Loucy (cell line): ENCODE measurements around the gene BSN.

Experiments
- H2AFZ ChIP-seq: fragments of 200-600 bp; sonication (generic); 2 replicates; pipeline ENCODE4 v1.6.0; 2016; ENCODE audit warnings: antibody characterized with exemption, mild to moderate bottlenecking, low read length, moderate library complexity
- H3F3A ChIP-seq: fragments of 200-600 bp; 2 replicates; pipeline ENCODE4 v1.6.0; 2016; ENCODE audit warnings: antibody characterized with exemption, low read depth, mild to moderate bottlenecking
- H3K27me3 ChIP-seq: fragments of 200-600 bp; sonication (generic); 2 replicates; pipeline ENCODE4 v1.6.1; 2014; ENCODE audit warnings: low read length, mild to moderate bottlenecking; ENCODE audit not compliant: insufficient read depth, poor library complexity, severe bottlenecking
- H3K36me3 ChIP-seq: fragments of 200-600 bp; sonication (generic); 2 replicates; pipeline ENCODE4 v1.6.1; 2016; ENCODE audit warnings: low read length; ENCODE audit not compliant: insufficient read depth
- H3K4me1 ChIP-seq: fragments of 200-600 bp; sonication (generic); 2 replicates; pipeline ENCODE4 v1.5.1; 2014; ENCODE audit warnings: low read length, mild to moderate bottlenecking; ENCODE audit not compliant: insufficient read depth, poor library complexity, severe bottlenecking
- H3K4me2 ChIP-seq: fragments of 200-600 bp; sonication (generic); 2 replicates; pipeline ENCODE4 v1.6.0; 2014; ENCODE audit warnings: antibody characterized with exemption, low read length, low read depth, mild to moderate bottlenecking; ENCODE audit not compliant: poor library complexity, severe bottlenecking
- H3K4me3 ChIP-seq: fragments of 200-600 bp; sonication (generic); 2 replicates; pipeline ENCODE4 v1.5.1; 2014; ENCODE audit warnings: low read length, mild to moderate bottlenecking, mixed read lengths; ENCODE audit not compliant: poor library complexity, severe bottlenecking
- H3K79me2 ChIP-seq: fragments of 200-600 bp; sonication (generic); 2 replicates; pipeline ENCODE4 v1.6.1; 2014; ENCODE audit warnings: low read length; ENCODE audit not compliant: insufficient read depth
- H3K9ac ChIP-seq: fragments of 200-600 bp; sonication (generic); 2 replicates; pipeline ENCODE4 v1.6.0; 2014; ENCODE audit warnings: mild to moderate bottlenecking, low read depth, low read length, moderate library complexity; ENCODE audit not compliant: poor library complexity, severe bottlenecking
- H3K9me2 ChIP-seq: fragments of 200-600 bp; sonication (generic); replicated peaks from 2 replicates; pipeline ENCODE4 v1.6.1; 2016; ENCODE audit warnings: low read depth, low read length, mixed read lengths
- H3K9me3 ChIP-seq: fragments of 200-600 bp; sonication (generic); 2 replicates; pipeline ENCODE4 v1.6.1; 2014; ENCODE audit warnings: mild to moderate bottlenecking, antibody characterized with exemption, low read length, low read depth; ENCODE audit not compliant: insufficient read depth
- H4K20me1 ChIP-seq: fragments of 200-600 bp; sonication (generic); 2 replicates; pipeline ENCODE4 v1.6.0; 2014; ENCODE audit warnings: antibody characterized with exemption, low read length, mild to moderate bottlenecking; ENCODE audit not compliant: insufficient read depth, poor library complexity, severe bottlenecking
- CTCF ChIP-seq: fragments of 200-600 bp; sonication (generic); conservative IDR thresholded peaks from 2 replicates; pipeline ENCODE4 v1.5.1; 2014; ENCODE audit warnings: mild to moderate bottlenecking, antibody characterized with exemption, low read length
- EZH2phosphoT487 ChIP-seq: fragments of 200-600 bp; IDR thresholded peaks from 2 replicates; pipeline ENCODE4 v1.6.1; 2018; ENCODE audit warnings: antibody characterized with exemption, mild to moderate bottlenecking, moderate library complexity, borderline replicate concordance

Gene BSN

DNA sequence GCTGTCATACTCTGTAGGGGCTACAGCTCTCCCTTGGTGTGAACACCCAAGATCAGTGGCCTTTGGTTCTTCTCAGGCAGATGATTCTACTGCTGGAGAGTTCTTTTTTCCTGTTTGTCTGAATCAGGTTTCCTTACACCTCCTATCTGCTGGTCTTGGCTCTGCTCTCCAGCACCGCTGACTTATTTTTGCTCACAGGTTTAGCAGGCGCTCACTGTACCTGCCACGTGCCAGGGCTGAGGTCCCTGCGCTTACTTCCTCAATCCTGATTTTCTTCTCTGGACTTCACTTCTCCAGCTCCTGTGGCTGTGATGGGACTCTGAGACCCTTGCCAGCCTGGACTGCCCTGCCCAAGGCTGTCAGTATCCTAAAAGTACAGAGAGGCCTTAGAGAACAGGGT is 9.5 kb downstream of the BSN start:
- Histone ChIP-seq H3K36me3 (no peaks in the 10 kb centered on the region), H3K4me3 (no peak overlapping the region), H3K79me2 (no peaks in the 10 kb centered on the region), H3K9ac (no peak overlapping the region), H3K4me2 (no peak overlapping the region), H3K9me2 (no peaks in the 10 kb centered on the region), H3K4me1 (no peaks in the 10 kb centered on the region), H2AFZ (no peak overlapping the region), H3F3A (no peaks in the 10 kb centered on the region), H3K27me3 (no peaks in the 10 kb centered on the region), H4K20me1 (no peaks in the 10 kb centered on the region), H3K9me3 (no peaks in the 10 kb centered on the region)
- TF ChIP-seq CTCF (no peak), EZH2phosphoT487 (no peak)

DNA sequence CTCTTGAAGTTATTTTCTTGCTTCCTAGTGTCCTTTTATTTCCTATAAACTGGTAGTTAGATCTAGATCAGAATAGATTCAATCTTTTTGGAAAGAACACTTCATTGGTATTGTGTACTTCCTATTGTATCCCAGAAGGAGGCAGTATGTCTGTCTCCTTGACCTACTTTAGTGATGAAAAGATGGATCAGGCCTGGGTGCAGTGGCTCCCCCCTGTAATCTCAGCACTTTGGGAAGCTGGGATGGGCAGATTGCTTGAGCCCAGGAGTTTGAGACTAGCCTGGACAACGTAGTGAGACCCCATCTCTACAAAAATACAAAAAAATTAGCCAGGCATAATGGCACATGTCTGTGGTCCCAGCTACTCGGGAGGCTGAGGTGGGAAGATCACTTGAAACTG is 12.0 kb downstream of the BSN start:
- Histone ChIP-seq H4K20me1 (no peaks in the 10 kb centered on the region), H3K79me2 (no peaks in the 10 kb centered on the region), H3K4me1 (no peaks in the 10 kb centered on the region), H3K27me3 (no peaks in the 10 kb centered on the region), H3K9ac (no peak overlapping the region), H3K9me3 (no peaks in the 10 kb centered on the region), H3F3A (no peaks in the 10 kb centered on the region), H3K4me3 (no peak overlapping the region), H3K9me2 (no peaks in the 10 kb centered on the region), H2AFZ (no peak overlapping the region), H3K36me3 (no peaks in the 10 kb centered on the region), H3K4me2 (no peak overlapping the region)
- TF ChIP-seq CTCF: peak; percentile 70
- no peak for TF ChIP-seq EZH2phosphoT487

DNA sequence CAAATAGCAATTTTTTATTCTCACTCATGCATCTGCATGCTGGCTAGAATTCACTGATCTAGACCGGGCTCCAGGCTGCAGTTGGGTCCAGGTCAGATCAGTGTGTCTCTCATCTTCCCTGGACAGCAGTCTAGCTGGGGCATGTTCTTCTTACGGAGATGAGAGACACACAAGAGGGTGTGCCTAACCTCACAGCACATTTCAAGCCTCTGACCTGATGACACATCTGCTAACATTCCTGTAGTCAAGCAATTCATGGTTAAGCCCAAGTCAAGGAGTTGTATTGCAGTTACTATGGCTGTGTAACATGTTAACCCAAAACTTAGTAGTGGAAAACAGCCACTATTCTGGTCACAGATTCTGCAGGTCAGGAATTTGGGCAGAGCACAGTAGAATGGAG is 13.1 kb downstream of the BSN start:
- H3K27me3 ChIP-seq: no peaks in the 10 kb centered on the region
- no peak overlapping the region for H3K4me3 ChIP-seq
- no peaks in the 10 kb centered on the region for H3K4me1 ChIP-seq
- no peaks in the 10 kb centered on the region for H3K36me3 ChIP-seq
- no peaks in the 10 kb centered on the region for H3K79me2 ChIP-seq
- H3K9me3 ChIP-seq: no peaks in the 10 kb centered on the region
- no peaks in the 10 kb centered on the region for H4K20me1 ChIP-seq
- H3K4me2 ChIP-seq: no peak overlapping the region
- H2AFZ ChIP-seq: no peak overlapping the region
- no peak overlapping the region for H3K9ac ChIP-seq
- TF ChIP-seq EZH2phosphoT487: no peak
- no peak for TF ChIP-seq CTCF
- H3F3A ChIP-seq: no peaks in the 10 kb centered on the region
- H3K9me2 ChIP-seq: no peaks in the 10 kb centered on the region
